Cerebellar cortex (tissue), 1 donor: Measurements from ENCODE around the gene MGAT4C.

Source experiments
- DNase-seq: peaks from one replicate; pipeline ENCODE4 v3.0.0-alpha.2; 2015; ENCODE audit warnings: low spot score

MGAT4C gene

DNA sequence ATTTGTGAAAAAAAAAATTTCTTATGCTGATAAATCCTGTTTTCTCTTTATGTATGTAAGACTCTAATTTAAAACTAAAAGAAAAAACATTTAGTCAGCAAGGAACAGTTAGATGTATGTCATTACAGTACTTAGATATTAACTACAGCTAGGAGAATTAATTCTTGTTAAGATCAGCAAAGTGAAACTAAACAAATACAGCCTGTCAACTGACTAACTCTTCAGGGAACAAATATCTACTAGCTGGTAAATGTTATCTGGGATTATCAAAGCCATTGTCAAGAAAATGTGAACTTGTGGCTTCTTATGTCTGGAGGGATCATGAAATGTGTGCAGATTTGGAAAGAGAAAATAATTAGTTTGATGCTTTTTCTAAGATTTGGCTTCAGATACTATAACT lies 27.5 kb downstream of the MGAT4C start:
- no peak for DNase-seq

DNA sequence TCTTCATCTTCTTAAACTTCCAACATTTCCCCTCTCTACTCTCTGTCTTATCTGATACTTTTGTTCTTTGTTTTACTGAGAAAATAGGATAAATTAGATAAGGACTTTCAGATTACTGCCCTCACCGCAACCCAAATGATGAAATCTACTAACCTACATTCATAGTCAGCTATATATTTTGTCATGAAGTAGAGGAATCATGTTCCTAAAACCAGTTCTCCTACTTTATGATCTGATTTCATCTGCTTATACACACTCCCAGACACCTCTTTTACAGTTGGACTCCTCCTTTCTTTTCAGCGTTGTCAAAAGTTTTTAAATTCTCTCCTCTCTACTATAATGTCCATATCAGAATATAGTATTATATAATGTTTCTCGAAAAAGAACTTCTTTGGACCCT lies 29.7 kb downstream of the MGAT4C start:
- no peak for DNase-seq

DNA sequence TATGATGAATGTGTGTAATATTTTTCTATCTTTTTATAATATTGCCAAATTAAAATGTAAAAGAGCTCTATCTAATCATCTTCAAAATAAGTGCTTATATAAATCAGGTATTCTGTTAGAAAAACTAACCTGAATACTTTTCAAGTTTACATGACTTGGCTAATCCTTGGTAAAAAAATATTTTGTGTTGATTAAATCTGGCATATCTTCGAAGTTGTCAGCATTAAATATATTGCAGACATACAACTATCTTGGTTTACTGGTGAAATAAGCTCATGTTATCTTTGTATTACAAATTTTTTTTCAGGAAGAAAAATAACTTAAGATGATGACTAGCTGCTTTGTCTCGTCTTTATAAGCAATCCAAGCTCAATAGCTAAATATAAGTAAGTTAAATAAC lies 39.6 kb downstream of the MGAT4C start:
- no peak for DNase-seq

DNA sequence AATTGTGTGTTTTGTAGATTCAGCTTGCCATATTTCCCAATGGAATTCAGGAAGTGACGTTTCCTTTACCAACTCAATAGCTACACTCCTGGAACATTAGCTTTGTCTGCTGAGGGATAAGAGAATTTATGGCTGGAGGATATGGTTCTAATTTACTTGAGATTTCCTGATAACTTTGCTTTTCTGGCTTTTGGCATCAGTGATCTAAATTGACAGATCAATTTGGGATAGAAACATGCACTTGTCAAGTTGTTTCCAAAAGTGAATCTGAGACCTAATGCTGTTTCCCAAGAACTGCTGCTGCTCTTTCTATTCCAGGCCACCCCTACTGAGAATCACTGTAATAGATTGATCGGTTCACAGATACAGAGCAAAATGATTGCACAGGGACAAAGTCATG lies 43.2 kb downstream of the MGAT4C start:
- DNase-seq, result no peak

DNA sequence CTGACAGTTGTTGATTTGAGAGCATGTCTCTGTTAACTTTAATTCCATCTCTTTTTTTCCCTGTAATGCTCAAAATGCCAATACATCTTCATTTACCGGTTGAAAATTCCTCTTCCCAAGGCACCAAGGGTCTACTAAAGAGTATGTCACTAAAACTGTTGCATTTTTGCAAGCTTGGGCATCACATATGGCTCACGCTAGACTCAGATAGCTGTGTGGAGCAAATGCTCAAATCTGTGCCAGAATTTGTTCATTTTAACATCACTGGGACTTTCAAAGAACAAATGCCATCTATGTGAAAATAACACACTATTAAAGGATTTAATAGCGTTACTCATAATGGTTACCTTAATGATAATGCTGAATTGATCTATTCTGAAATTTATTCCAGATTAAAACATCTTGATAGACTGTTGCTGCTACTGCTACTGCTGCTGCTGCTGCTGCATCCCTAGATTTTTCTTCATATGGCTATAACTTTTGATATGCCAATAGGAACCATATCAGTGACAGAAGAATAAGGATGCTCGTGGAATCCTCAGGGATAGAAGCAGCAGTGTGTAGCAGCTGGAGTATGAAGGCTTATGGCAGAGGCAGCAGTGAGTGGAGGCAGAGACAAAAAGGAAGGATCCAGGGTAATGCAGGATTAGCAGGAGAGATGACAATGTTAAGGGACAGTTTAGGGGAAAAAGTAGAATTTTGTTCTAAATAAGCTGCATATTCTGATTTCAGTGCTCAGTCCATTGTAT lies 57.3 kb downstream of the MGAT4C start:
- DNase-seq, result no peak

DNA sequence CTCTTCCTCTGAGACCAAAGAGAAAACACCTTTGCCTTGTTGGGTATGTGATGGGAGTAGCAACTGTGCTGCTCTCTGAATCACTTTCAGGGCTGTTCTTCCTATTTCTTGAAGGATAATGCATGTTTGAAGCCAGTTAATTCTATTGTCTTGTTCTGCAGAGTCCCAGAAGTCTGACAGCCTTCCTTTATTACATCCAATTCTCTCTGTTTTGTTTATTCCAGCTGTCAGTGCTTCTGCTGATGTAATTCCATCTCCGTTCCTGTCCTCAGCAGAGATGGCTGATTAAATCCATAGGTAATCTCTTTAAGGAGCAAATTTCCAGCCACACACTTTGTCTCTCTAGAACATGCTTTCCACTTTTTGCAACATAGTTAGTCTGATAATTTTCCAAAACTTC lies 59.7 kb downstream of the MGAT4C start:
- no peak for DNase-seq

DNA sequence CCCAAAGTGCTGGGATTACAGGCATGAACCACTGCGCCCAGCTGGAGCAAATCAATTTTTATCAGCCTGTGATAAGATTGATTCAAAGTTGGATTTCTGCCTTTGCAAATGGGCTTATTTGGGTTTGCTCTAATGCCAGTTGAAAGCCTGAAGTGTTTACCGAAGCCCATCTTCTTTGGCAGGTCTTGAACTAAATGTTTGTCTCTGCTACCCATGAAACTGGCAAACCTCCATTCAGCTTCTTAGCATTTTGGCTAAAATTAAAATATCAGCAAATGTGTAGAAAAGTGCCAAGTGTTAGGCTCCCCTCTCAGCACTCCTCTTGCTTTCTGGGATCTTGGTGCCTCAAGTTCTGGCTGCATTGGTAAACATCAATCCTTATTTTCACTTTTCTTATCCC lies 61.5 kb downstream of the MGAT4C start:
- peak; percentile 15 for DNase-seq

DNA sequence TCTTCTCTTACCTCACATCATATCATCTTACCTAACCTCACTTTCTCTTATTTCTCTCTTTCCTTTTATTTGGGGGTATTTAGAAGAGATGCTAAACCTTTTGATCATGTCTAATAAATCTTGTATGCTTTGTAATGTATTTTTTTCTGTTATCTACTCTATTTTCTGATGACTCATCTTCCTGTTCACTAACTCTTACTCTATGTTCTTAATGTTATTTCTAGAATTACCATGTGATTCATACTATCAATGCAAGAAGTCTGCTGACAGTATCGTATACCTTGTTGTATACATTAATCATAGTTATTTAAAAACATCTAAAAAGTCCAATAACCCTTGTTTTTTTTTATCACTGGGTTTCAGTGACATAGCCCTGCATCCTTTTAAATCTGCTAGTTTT lies 62.3 kb downstream of the MGAT4C start:
- no peak for DNase-seq

DNA sequence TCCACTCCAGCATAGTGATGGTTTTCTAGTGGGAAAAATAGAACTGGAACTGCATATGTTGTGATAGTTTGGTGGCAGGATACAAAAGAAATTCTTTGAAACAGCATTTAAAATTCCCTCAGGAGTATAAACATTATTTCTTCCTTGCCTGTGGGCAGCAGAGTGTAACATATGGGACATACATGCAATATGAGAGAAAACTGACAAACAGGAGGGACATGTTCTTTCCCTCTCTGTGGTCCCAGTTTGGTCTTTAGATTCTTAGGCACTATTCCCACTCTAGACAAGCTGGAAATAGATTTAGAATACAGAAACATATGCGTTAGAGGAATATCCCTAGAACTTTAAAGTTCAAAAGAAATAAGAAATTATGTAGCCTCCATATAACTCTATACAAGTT lies 68.0 kb downstream of the MGAT4C start:
- DNase-seq, result no peak

DNA sequence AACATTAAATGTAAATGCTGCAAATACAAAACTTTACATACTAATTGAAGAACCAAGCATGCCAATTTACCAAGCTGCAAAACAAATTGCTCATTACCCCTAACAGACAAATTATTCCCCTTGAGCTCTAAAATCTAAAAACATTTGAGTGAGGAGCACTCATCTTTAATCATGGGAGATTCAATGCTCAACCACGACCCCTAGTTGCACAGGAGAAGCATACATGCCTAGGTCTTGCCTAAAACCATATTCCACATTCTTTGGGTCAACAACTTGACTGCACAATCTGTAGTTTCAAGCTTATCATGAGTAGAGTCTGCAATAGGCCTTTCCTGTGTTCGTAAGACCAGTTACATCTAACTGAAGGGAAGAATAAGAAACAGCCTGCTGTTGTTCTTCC lies 69.7 kb downstream of the MGAT4C start:
- DNase-seq, result no peak

DNA sequence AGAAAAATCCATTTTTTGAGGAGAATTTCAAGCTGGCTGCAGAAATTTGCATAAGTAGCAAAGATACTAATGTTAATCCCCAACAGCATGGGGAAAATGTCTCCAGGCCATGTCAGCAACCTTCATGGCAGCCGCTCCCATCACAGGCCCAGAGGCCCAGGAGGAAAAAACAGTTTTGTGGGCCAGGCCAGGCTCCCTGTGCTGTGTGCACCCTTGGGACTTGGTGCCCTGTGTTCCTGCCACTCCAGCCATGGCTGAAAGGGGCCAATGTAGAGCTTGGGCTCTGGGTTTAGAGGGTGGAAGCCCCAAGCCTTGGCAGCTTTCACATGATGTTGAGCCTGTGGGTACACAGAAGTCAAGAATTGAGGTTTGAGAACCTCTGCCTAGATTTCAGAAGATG lies 76.3 kb downstream of the MGAT4C start:
- DNase-seq, result no peak

DNA sequence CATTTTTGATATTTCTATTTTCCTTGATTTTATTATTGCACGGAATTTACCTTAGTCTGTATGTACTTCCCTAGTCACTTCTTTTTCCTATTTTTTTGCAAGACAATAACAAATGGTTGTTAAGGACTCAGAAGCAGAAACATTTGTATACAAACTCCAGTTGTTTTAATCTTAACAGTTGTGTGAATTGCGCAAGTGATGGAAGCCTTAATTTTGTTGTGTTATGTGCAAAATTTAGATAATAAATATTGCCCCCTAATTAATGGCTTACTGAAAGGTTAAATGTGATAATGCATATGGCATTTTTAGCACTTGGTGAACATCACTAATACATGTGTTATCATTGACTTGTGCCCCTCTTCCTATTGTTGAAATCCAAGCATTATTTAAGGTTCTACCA lies 82.0 kb downstream of the MGAT4C start:
- DNase-seq, result no peak

DNA sequence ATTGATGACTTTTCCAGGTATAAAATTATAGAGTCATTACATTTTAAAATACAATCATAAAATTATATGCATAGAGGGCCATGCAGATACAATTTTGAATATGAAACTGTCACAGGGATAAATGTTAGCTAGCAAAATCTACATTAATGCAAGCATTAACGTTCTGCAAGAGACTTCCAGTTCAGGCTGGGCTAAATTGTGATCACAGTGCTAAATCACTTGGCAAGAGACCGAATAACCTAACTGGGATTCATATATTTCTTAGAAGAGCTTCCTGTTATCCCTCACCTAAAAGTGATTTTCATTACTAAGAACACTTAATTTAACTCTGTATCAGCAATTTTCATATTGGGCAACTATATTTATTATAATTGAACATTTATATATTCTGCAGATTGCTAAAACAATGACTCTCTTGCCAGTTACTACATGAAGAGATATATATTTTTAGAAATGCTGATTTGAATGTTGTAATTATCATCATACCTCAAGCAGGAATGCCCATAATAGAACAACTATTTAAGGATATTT lies 83.2 kb downstream of the MGAT4C start:
- DNase-seq, result no peak

DNA sequence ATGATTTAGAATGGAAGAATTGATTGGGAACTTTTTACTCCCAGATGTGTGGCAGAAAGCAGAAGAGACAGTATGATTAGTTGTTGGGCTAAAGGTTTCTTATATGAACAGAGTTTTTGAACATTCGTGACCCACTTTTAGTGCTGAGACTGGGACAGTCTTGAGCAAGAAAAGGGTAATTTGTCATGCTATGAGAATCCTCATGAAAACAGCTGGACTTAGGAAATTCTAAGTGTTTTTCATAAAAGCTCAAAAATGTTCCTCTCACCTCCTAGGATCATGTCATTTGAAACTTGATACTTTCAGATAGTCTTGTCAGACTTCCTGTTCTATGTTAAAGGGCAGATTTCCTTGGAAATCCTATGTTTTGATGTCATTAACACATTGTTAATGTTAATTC lies 86.1 kb downstream of the MGAT4C start:
- no peak for DNase-seq

DNA sequence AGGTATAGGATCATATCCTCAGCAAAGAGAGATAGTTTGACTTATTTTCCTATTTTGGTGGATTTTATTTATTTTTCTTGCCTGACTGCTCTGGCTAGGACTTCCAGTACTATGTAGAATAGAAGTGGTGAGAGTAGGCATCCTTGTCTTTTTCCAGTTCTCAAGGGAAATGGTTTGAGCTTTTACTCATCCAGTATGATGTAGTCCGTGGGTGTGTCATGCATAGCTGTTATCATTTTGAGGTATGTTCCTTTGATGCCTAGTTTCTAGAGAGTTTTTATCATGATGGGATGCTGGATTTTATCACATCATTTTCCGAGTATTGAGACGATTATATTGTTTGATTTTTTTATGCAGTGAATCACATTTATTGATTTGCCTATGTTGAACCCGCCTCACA lies 97.2 kb downstream of the MGAT4C start:
- no peak for DNase-seq

DNA sequence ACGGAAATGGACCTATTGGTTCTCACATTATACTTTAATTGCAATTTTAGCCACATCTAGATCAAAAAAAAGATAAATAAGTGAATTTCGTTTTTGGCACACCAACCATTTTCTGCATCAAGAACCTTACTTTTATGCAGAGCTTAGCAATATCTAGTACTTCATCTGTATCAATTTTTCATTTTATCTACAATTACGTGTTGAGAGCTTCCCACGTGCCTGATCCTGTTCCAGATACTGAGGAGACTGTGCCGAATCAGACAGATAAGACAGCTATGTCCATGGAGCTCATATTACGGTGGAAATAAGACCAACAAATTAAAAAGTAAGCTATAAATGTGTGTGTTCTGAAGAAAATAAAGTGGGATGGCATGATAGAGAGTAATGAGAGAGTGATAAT lies 101.6 kb downstream of the MGAT4C start:
- DNase-seq, result no peak

DNA sequence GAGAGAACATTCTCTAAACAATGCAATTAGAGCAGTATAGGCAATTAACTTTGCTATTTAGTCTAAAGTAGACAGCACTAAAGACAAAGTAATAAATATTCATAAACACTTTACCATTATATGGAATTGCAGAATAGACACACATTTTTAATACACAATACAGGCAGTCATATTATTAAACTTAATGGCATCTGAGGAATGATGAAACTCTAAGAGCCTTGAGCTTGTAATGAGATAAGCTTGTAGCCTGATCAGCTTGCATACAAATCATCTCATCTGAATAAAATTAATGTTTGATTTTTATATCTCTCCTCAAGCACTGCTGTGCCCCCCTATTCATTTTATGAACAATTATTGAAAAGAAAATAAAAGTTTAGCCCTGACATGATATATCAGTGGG lies 107.6 kb downstream of the MGAT4C start:
- DNase-seq, result no peak

DNA sequence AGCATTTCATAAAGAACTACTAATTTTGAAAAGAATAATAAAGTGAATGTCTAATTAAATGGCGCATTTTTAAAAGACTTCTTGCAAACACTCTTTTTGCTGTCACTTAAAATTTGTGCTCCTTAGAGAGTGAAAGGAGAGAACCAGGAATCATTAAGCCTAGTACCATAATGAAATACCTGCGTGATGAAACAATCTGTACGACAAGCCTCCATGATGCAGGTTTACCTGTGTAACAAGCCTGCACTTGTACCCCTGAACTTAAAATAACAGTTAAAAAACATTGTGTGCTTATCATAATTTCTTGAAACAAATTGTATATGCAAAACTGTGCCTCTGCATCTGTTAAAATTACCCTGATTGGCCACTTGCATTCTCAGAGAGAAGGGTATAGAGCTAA lies 108.1 kb downstream of the MGAT4C start:
- no peak for DNase-seq

DNA sequence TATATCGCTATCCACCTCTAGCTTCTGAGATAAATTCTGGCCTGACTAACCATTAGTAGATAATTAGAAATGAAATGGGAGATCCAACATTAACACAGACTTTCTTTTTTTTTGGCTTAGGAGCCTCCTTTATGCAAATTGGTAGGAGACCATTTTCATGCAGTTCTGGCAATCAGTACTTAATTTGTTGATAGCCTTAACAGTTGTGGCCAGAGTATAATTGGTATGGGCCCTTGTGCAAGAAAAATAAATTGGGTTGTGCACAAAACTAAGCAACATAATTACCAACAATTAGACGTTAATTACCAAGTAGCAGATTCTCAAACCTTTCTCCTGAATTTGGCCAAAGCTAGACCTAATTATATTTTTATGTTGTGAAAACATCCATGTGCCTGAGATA lies 111.0 kb downstream of the MGAT4C start:
- DNase-seq, result no peak

DNA sequence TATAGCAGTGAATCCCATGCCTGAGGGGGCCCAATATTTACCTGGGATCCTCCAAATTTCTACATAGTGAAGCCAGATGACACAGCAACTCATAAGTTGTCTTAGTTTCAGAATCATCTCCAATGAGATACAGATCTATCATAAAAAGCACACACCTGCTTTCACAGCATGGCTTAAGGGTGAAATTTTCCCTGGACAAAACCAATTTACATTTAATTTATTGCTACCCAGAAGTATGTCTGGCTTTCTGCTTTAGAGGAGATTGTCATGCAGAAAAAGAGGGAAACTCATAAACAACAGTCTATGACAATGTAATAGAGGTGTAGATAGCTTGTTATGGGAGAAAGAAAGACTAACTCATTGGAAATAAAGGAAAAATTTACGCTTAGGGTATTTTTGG lies 113.0 kb downstream of the MGAT4C start:
- no peak for DNase-seq

DNA sequence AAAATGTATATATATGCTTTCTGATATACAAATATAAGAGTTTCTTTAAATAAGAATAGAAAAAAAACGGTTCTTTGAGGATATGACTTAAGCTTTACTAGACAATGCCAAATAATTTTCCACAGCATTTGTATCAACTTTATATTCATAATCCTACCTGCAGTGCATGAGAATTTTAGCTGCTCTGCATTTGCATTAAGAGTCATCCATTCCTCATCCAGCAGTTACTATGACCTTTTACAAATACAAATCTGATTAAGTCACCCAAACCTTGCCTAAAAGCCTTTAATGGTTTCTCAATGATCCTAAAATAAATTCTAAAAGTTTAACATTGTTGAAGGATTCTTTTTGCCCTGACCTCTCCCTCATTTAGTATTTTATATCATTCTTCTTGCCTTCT lies 116.5 kb downstream of the MGAT4C start:
- DNase-seq, result no peak

DNA sequence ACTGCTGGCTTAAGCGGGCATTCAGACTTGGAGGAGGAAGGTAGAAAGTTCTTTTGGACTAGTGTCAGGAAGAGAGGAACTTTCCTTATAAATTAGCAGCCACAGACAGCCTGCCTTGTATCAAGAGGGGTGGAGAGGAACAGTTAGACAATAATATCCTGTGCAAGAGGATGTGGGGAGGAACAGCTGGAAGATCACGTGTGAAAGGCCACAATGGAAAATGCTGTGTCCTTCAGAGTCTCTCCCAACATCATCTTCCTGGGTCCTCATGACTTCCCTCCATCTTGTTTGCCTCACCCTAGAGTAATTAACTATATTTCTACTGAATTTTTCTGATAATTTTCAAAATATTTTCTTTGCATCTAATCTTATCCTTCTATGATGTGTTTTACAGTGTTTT lies 117.4 kb downstream of the MGAT4C start:
- no peak for DNase-seq

DNA sequence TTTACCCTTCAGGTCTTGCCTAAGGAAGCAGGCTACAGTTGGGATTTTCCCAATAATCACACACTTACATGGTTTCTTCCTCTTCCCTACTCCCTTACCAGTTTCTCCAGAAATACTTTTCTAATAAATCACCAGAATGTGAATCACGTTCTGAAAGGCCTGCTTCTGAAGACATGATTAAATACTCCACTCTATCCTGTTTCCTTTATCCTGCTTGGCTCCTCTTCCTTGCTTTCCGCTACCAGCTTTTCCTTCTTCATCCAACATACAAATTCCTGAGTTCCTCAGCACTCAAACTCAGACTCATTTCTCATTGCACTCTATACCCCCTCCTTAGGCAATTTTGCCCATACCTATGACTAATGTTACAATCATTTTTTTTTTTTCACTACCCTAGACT lies 118.3 kb downstream of the MGAT4C start:
- DNase-seq, result no peak

DNA sequence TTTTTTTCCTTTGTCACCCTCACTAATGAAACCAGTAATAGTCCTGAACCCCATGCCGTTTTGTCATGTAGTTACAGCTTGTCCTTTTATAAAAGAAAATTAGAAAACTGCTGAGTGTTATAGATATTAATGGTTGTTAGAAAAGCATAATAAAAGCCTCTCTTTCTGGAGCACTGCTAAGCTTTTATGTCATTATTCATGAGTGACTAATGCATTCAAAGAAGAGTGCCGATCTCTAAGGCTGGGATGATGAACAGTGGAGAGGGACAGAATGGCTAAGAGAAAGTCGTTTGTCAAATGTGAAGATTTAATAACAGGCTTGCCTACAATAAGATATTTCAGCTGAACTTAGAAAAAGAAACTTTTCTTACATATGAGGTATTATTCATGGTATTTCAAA lies 121.6 kb downstream of the MGAT4C start:
- DNase-seq, result no peak
